Superior temporal gyrus (tissue), 1 donor: ENCODE data around the gene CNFN.

Experiments
- DNase-seq: peaks from one replicate; pipeline ENCODE4 v3.0.0-alpha.2; 2016; ENCODE audit errors: extremely low spot score

CNFN gene

GRCh38 chr19:42409477-42409876 is 19.4 kb upstream of the CNFN start:
- no peak for DNase-seq

GRCh38 chr19:42407816-42408175 is 17.7 kb upstream of the CNFN start:
- no peak for DNase-seq

GRCh38 chr19:42407085-42407815 is 17.2 kb upstream of the CNFN start:
- DNase-seq, result no peak

DNA sequence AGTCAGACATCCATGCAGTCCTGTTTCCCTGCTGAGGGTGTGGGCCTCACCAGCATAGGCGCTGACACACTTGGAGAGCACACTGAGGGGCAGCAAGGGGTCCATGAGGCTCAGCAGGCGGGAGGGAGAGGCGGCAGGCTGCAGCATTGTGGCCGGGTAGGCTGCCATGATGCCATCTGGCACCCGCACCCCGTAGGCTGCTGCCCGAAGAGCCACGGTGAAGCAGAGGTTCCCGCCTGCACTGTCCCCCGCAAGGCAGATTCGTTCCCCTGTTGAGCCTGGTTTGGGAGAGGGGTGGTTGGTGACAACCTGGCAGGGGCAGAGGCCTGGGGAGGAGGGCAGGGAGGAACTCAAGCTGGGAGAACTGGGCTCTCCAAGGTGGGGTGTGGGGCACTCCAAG is 16.0 kb upstream of the CNFN start:
- no peak for DNase-seq

GRCh38 chr19:42403586-42403985 is 13.5 kb upstream of the CNFN start:
- DNase-seq, result no peak

GRCh38 chr19:42402376-42403116 is 12.4 kb upstream of the CNFN start:
- DNase-seq, result no peak

- peak; percentile 86 for DNase-seq
These were observed 11.5 kb upstream of the CNFN start for GRCh38 chr19:42401365-42402303.

GRCh38 chr19:42400404-42400803 is 10.3 kb upstream of the CNFN start:
- DNase-seq, result no peak

DNA sequence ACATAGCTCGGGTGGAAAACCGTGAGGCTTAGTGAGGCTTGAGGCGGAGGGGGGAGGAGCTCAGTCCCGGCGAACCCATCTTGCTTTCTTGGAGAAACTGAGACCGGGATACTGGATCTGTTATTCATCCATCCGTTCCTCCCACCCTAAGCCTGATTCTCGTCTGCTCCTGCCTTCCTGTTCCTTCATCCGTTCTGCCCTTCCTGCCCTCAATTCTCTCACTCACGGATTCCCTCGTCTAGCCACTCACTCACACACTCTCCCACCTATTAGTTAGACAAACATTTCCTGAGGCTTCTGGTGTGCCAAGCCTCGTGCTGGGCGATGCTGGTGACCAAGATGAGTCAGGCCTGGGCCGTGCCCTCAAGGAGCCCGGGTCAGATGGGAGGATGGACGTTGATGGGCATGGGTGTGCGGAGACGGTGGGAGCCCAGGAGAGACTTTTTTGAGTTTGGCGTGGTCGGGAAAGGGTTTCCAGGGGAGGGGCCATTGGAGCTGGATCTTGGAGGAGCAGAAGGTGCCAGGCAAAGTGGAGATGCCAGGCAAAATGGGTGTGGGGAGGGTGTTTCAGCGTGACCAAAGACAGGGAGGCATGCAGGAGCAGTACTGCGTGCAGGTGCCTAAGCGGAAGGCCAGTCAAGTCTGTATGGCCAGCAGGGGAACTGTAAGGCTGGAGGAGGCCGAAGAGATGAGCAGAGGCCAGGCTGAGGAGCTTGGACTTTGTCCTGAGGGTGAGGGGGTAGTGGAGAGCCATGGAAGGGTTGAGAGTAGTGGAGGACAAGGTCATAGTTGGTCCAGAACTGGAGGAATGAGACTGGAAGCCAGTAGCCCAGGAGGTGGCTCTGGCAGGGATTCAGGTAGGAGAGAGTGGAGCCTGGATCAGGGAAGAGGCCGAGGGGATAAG is 7.4 kb upstream of the CNFN start:
- DNase-seq, result no peak

- peak; percentile 99 for DNase-seq
These were observed 6.5 kb upstream of the CNFN start for GRCh38 chr19:42396381-42397262.

- no peak for DNase-seq
These were observed 4.7 kb upstream of the CNFN start for GRCh38 chr19:42394751-42395150.

GRCh38 chr19:42392165-42392564 is 2.1 kb upstream of the CNFN start:
- DNase-seq, result no peak

- DNase-seq, result no peak
These were observed 1.1 kb downstream of the CNFN start for GRCh38 chr19:42388851-42389489.

GRCh38 chr19:42386974-42387707 is 3.0 kb downstream of the CNFN start:
- DNase-seq, result no peak

- no peak for DNase-seq
These were observed 9.9 kb downstream of the CNFN start for GRCh38 chr19:42380155-42380554.

DNA sequence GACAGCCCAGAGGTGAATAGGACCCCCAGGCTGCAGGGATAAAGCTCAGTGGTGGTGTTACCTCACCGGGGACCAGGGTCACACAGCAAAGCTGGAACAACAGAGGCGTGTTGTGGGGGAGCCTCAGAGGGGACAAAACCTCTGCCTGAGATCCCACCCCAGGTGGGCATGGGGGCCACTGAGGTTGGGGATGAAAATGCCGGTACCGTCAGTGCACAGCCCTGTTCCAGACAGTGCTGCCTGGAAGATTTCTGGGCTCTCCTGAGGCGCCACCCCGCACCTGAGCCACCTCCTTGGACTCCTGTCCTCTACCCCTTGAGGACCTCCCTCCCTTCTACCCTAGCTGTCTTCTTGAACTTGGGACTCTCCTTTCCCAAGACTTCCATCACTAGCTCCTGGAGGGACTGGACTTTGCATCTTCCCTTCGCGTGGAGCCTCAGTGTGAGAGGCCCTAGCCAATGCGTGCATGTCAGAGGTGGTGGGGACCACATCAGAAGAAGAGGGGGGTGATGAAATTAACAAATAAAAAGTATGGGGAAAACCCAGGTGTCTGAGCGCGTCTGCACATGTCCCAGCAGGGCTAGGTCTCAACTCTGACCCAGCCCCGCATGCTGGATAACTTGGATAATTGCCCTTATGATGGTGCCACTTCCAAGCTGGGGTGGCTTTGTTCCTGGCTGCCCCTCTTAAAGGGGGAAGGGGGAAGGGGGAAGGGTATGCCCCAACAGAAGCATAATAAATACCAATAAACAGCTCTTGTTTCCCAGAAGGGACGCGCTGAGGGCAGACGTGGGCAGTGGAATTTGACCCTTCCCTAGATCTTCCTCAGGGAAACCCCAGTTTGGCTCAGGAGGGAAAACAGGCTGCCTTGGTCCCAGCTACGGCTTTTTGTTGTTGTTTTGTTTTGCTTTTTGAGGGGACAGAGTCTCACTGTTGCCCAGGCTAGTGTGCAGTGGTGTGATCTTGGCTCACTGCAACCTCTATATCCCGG is 11.6 kb downstream of the CNFN start:
- DNase-seq, result no peak

- DNase-seq, result no peak
These were observed 13.9 kb downstream of the CNFN start for GRCh38 chr19:42376177-42376555.
